ENCODE results near the gene INSL3. TPM values are rescaled to one million over a fixed set of nuclear protein-coding genes. Genes with fewer than 3 reads are reported as not detected.
"Not testable (repeated sequence)": the region's sequence is repeated elsewhere in the genome, so short reads cannot be mapped to it uniquely, and the experiment has no call there.

The INSL3 gene
- total RNA-seq, 1 experiment from 2014 or later = not detected

DNA sequence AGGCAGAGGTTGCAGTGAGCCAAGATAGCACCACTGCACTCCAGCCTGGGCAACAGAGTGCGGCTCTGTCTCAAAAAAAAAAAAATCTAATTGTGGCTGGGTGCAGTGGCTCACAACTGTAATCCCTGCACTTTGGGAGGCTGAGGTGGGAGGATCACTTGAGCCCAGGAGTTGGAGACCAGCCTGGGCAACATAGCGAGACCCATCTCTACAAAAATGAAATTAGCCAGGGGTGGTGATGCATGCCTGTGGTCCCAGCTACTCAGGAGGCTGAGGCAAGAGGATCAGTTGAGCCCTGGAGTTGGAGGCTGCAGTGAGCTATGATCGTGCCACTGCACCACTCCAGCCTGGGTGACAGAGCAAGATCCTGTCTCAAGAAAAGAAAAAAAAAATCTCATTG is 22.7 kb downstream of the INSL3 start:
- DNase-seq, H3K9me3 ChIP-seq, H3K4me3 ChIP-seq, H3K36me3 ChIP-seq: not testable (repeated sequence)
- H3K27me3 ChIP-seq = peaks cover 30% of the 10 kb centered on the region

GRCh38 chr19:17797424-17798201 is 23.7 kb downstream of the INSL3 start:
- peak; percentile 71 for DNase-seq
- H3K36me3 ChIP-seq = no peaks in the 10 kb centered on the region
- H3K4me3 ChIP-seq = no peak overlapping the region
- H3K9me3 ChIP-seq = no peaks in the 10 kb centered on the region
- H3K27me3 ChIP-seq = peaks cover 21% of the 10 kb centered on the region

- no peak for DNase-seq
- no peaks in the 10 kb centered on the region for H3K36me3 ChIP-seq
- H3K27me3 ChIP-seq = peaks cover 15% of the 10 kb centered on the region
- H3K9me3 ChIP-seq = no peaks in the 10 kb centered on the region
- no peak overlapping the region for H3K4me3 ChIP-seq
These were observed 24.4 kb downstream of the INSL3 start for GRCh38 chr19:17796838-17797423.

- Histone ChIP-seq H3K4me3 (no peak overlapping the region), H3K36me3 (no peaks in the 10 kb centered on the region), H3K9me3 (no peaks in the 10 kb centered on the region), H3K27me3 (peaks cover 15% of the 10 kb centered on the region)
- DNase-seq = no peak
These were observed 25.1 kb downstream of the INSL3 start for GRCh38 chr19:17796013-17796837.

DNA sequence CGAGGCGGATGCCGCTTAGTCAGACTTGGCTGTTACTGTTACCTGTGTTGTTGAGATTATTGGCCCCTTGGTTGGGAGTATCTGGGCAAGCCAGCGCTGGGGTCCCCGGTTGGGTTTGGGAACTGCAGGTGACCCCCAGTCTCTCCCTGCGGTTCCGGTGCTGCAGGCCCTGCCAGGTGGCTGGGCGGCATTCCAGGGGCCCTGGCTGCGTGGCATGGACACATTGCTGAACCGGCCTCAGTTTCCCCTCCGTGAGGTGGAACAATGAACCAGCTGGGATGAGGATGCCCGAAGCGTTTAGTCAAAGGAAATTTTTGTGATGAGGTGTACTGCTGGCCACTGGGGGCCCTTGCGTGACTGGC is 25.8 kb downstream of the INSL3 start:
- Histone ChIP-seq H3K27me3 (peaks cover 15% of the 10 kb centered on the region), H3K36me3 (no peaks in the 10 kb centered on the region), H3K4me3 (no peak overlapping the region), H3K9me3 (no peaks in the 10 kb centered on the region)
- DNase-seq = no peak

GRCh38 chr19:17794731-17795494 is 26.4 kb downstream of the INSL3 start, which contains the start of gene B3GNT3:
Gene B3GNT3, plus strand, starts transcription at chr19:17795138. Its CDS starts 12,670 bp downstream, at chr19:17807808.
- Histone ChIP-seq H3K4me3 (no peak within 1 kb of the TSS), H3K9me3 (no peaks in the 10 kb centered on the region), H3K36me3 (no peaks in the 10 kb centered on the region), H3K27me3 (peaks cover 15% of the 10 kb centered on the region)
- peak; percentile 39 for DNase-seq

DNA sequence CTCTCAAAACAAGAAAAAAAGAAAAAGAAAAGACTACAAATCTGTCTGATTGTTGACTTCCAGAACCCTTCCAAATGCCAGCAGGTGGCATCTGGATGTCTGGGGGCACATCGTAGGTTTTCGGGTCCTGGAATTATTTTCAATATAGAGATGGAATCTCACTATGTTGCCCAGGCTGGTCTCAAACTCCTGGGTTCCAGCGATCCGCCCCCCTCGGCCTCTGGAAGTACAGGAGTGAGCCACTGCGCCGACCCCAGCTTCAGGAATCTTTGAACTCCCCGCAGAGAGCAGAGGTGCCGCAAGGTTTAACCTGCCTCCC is 26.9 kb downstream of the INSL3 start:
- peaks cover 15% of the 10 kb centered on the region for H3K27me3 ChIP-seq
- no peak overlapping the region for H3K4me3 ChIP-seq

GRCh38 chr19:17790059-17790780 is 31.1 kb downstream of the INSL3 start:
- peaks cover 10% of the 10 kb centered on the region for H3K27me3 ChIP-seq
- H3K9me3 ChIP-seq = no peaks in the 10 kb centered on the region
- no peaks in the 10 kb centered on the region for H3K36me3 ChIP-seq
- H3K4me3 ChIP-seq = no peak overlapping the region
- DNase-seq = no peak

More for the DNA sequence above, 26.9 kb downstream of the INSL3 start:
- Histone ChIP-seq H3K36me3 (no peaks in the 10 kb centered on the region), H3K9me3 (no peaks in the 10 kb centered on the region)
- DNase-seq = no peak

- Histone ChIP-seq H3K27me3 (peaks cover under 1% of the 10 kb centered on the region; the same call in 1 of the 2 replicates), H3K4me3 (no peak overlapping the region), H3K9me3 (no peaks in the 10 kb centered on the region), H3K36me3 (no peaks in the 10 kb centered on the region)
- no peak for DNase-seq
These were observed 32.7 kb downstream of the INSL3 start for GRCh38 chr19:17788632-17789031.

GRCh38 chr19:17787274-17787913 is 33.9 kb downstream of the INSL3 start:
- no peaks in the 10 kb centered on the region for H3K27me3 ChIP-seq
- H3K4me3 ChIP-seq = no peak overlapping the region
- DNase-seq = no peak
- no peaks in the 10 kb centered on the region for H3K36me3 ChIP-seq
- no peaks in the 10 kb centered on the region for H3K9me3 ChIP-seq

DNA sequence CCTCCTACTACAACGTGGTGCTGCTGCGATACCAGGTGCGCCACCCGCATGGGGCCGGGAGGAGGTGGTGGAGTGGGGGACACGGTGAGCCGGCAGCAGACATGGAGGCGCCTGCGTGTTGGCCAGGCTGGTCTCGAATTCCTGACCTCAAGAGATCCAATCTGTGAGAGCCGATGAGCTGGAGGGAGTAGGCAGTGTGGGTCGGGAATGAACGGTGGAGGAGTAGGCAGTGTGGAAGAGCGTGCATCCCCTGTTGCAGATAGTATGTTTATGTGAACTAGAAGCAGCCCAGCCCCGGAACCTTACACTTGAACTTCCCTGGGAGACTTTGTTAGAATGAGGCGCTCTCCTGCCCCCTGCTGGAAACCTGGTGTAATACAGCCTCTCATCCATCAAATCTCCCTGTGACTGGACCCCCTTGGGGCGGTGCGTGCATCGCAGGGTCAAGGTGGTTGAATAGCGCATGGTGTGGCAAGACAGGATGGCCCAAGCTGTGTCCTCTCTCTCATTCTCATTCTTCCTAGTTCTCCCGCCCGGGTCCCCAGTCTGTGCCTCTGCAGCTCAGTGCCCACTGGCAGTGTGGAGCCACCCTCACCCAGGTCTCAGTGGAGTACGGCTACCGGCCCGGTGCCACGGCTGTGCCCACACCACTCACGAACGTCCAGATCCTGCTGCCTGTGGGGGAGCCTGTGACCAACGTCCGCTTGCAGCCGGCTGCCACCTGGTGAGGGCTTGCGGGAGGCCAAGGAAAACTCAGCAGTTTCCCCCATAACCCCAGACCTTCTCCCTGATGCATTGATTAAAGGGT is 36.9 kb downstream of the INSL3 start:
- H3K4me3 ChIP-seq = no peak overlapping the region
- H3K9me3 ChIP-seq = no peaks in the 10 kb centered on the region
- no peaks in the 10 kb centered on the region for H3K36me3 ChIP-seq
- H3K27me3 ChIP-seq = no peaks in the 10 kb centered on the region
- peak; percentile 56 for DNase-seq

DNA sequence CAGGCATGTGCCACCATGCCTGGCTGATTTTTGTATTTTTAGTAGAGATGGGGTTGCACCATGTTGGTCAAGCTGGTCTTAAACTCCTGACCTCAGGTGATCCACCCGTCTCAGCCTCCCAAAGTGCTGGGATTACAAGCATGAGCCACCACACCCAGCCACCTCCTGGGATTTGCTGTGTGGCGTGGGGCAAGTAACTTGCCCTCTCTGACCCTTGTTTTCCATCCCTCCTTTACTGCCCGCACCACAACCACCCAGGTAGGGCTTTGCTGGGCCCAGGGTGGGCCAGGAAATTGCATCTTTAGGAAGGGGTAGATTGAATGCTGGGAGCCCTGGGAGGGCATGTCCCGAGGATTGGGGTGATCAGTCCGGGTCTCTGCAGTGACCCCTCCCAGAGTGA is 37.6 kb downstream of the INSL3 start:
- H3K4me3 ChIP-seq, H3K36me3 ChIP-seq, H3K27me3 ChIP-seq, H3K9me3 ChIP-seq, DNase-seq: not testable (repeated sequence)

- Histone ChIP-seq H3K4me3 (no peak overlapping the region), H3K9me3 (no peaks in the 10 kb centered on the region), H3K36me3 (no peaks in the 10 kb centered on the region), H3K27me3 (no peaks in the 10 kb centered on the region; the same call in 1 of the 2 replicates)
- DNase-seq = no peak
These were observed 40.5 kb downstream of the INSL3 start for GRCh38 chr19:17780781-17781180.

- DNase-seq = no peak
- Histone ChIP-seq H3K4me3 (no peak overlapping the region), H3K9me3 (no peaks in the 10 kb centered on the region)
These were observed 42.1 kb downstream of the INSL3 start for GRCh38 chr19:17778968-17779929.

More at GRCh38 chr19:17778968-17779929, 42.1 kb downstream of the INSL3 start:
- no peaks in the 10 kb centered on the region; the same call in 1 of the 2 replicates for H3K27me3 ChIP-seq
- H3K36me3 ChIP-seq = no peaks in the 10 kb centered on the region

All from MG63 (cell line).